Neural progenitor cell (in vitro differentiated cells): ENCODE data around the gene KCNMB2. TPM values are rescaled to one million over a fixed set of nuclear protein-coding genes. Genes with fewer than 3 reads are reported as not detected.

Source experiments
- DNase-seq: peaks from one replicate; pipeline ENCODE4 v3.0.0-alpha.2; 2016; ENCODE audit warnings: low spot score
- H2AFZ ChIP-seq: fragments of 200-600 bp; sonication (generic); replicated peaks from 2 replicates; pipeline ENCODE4 v1.6.1; 2016; ENCODE audit warnings: antibody characterized with exemption
- H3F3A ChIP-seq: fragments of 200-600 bp; sonication (generic); 2 replicates; pipeline ENCODE4 v1.6.1; 2016; ENCODE audit warnings: antibody characterized with exemption, low read depth
- H3K27ac ChIP-seq: fragments of 200-600 bp; sonication (generic); 2 replicates; pipeline ENCODE4 v1.5.1; 2016; ENCODE audit warnings: mild to moderate bottlenecking
- H3K27me3 ChIP-seq: fragments of 200-600 bp; sonication (generic); 2 replicates; pipeline ENCODE4 v1.6.1; 2016; ENCODE audit warnings: mild to moderate bottlenecking, moderate library complexity
- H3K36me3 ChIP-seq: fragments of 200-600 bp; sonication (generic); 2 replicates; pipeline ENCODE4 v1.5.1; 2016
- H3K4me1 ChIP-seq: fragments of 200-600 bp; sonication (generic); 2 replicates; pipeline ENCODE4 v1.6.1; 2016; ENCODE audit warnings: mixed run types
- H3K4me2 ChIP-seq: fragments of 200-600 bp; sonication (generic); 2 replicates; pipeline ENCODE4 v1.6.1; 2016
- H3K4me3 ChIP-seq: fragments of 200-600 bp; sonication (generic); 2 replicates; pipeline ENCODE4 v1.5.1; 2016
- H3K79me2 ChIP-seq: fragments of 200-600 bp; sonication (generic); 2 replicates; pipeline ENCODE4 v1.6.1; 2016; ENCODE audit warnings: low read depth
- H3K9ac ChIP-seq: fragments of 200-600 bp; sonication (generic); 2 replicates; pipeline ENCODE4 v1.6.1; 2016
- H3K9me3 ChIP-seq: fragments of 200-600 bp; sonication (generic); 2 replicates; pipeline ENCODE4 v1.5.1; 2016; ENCODE audit warnings: low read depth
- H4K20me1 ChIP-seq: fragments of 200-600 bp; sonication (generic); 2 replicates; pipeline ENCODE4 v1.6.1; 2016; ENCODE audit warnings: low read depth
- H3K27ac Mint-ChIP-seq: 3 replicates; pipeline ENCODE4 v1.8.0; 2021; ENCODE audit warnings: mixed read lengths
- H3K27me3 Mint-ChIP-seq: 2 replicates; pipeline ENCODE4 v1.8.0; 2022; ENCODE audit warnings: low read depth, mild to moderate bottlenecking, inconsistent platforms, moderate library complexity, mixed read lengths; ENCODE audit not compliant: insufficient read depth
- H3K36me3 Mint-ChIP-seq: 3 replicates; pipeline ENCODE4 v1.8.0; 2021; ENCODE audit warnings: mixed read lengths
- H3K4me1 Mint-ChIP-seq: 3 replicates; pipeline ENCODE4 v1.8.0; 2021; ENCODE audit warnings: mixed read lengths
- H3K4me3 Mint-ChIP-seq: 3 replicates; pipeline ENCODE4 v1.8.0; 2021; ENCODE audit warnings: mild to moderate bottlenecking, moderate library complexity, mixed read lengths
- H3K9me3 Mint-ChIP-seq: 3 replicates; pipeline ENCODE4 v1.8.0; 2020; ENCODE audit warnings: mixed read lengths
- CTCF ChIP-seq: fragments of 200-600 bp; sonication (generic); IDR thresholded peaks from 2 replicates; pipeline ENCODE4 v1.5.1; 2017; ENCODE audit warnings: antibody characterized with exemption, mild to moderate bottlenecking
- EZH2 ChIP-seq: fragments of 200-600 bp; sonication (generic); IDR thresholded peaks from 2 replicates; pipeline ENCODE4 v1.6.1; 2017; ENCODE audit warnings: antibody characterized with exemption, mild to moderate bottlenecking, moderate library complexity
- EZH2phosphoT487 ChIP-seq: fragments of 200-600 bp; sonication (generic); IDR thresholded peaks from 2 replicates; pipeline ENCODE4 v1.6.1; 2017; ENCODE audit warnings: antibody characterized with exemption
- total RNA-seq: library from RNA; depleted of rRNA; stranded (reverse); fragments of >200 nt; gene quantifications from 2 replicates; pipeline ENCODE4 v1.2.3, GENCODE V29; 2015; ENCODE audit warnings: low replicate concordance

Gene KCNMB2
- total RNA-seq, 1 donor from 2014 or later: not detected

DNA sequence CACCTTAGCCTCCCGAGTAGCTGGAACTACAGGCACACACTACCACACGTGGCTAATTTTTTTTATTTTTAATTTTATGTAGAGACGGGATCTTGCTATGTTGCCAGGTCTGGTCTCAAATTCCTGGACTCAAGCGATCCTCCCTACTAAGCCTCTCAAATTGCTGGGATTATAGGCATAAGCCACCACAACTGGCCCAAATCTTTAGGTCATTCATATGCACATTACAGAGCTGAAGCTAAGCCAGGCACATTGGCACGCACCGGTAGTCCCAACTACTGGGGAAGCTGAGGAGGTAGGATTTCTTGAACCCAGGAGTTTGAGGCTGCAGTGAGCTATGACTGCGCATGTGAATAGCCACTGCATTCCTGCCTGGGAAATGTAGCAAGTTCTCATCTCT is 269.5 kb downstream of the KCNMB2 start:
- H3K4me1 Mint-ChIP-seq: no peaks in the 10 kb centered on the region
- H3K36me3 Mint-ChIP-seq: no peaks in the 10 kb centered on the region
- no peak overlapping the region for H3K27ac ChIP-seq

GRCh38 chr3:178806651-178807050 is 270.4 kb downstream of the KCNMB2 start:
- Histone ChIP-seq H3K27me3 (no peaks in the 10 kb centered on the region), H3K4me2 (no peak overlapping the region), H3K9me3 (no peaks in the 10 kb centered on the region), H3K4me3 (no peak overlapping the region), H2AFZ (no peak overlapping the region), H3K4me1 (no peaks in the 10 kb centered on the region), H4K20me1 (no peaks in the 10 kb centered on the region), H3K27ac (no peak overlapping the region), H3K36me3 (no peaks in the 10 kb centered on the region), H3K9ac (no peak overlapping the region), H3F3A (no peaks in the 10 kb centered on the region), H3K79me2 (no peaks in the 10 kb centered on the region)
- no peak for DNase-seq
- Mint-ChIP-seq H3K9me3 (no peaks in the 10 kb centered on the region), H3K27ac (no peak overlapping the region), H3K4me3 (no peak overlapping the region), H3K27me3 (no peaks in the 10 kb centered on the region), H3K36me3 (no peaks in the 10 kb centered on the region), H3K4me1 (no peaks in the 10 kb centered on the region)
- TF ChIP-seq EZH2 (no peak), EZH2phosphoT487 (no peak), CTCF (no peak)

More for the DNA sequence above, 269.5 kb downstream of the KCNMB2 start:
- TF ChIP-seq EZH2 (no peak), CTCF (no peak), EZH2phosphoT487 (no peak)
- Histone ChIP-seq H2AFZ (no peak overlapping the region), H3K36me3 (no peaks in the 10 kb centered on the region), H3K27me3 (no peaks in the 10 kb centered on the region), H3K9ac (no peak overlapping the region), H3K9me3 (no peaks in the 10 kb centered on the region), H3K4me2 (no peak overlapping the region), H3K4me1 (no peaks in the 10 kb centered on the region), H3F3A (no peaks in the 10 kb centered on the region), H4K20me1 (no peaks in the 10 kb centered on the region), H3K79me2 (no peaks in the 10 kb centered on the region), H3K4me3 (no peak overlapping the region)
- DNase-seq: no peak
- Mint-ChIP-seq H3K27me3 (no peaks in the 10 kb centered on the region), H3K9me3 (no peaks in the 10 kb centered on the region), H3K4me3 (no peak overlapping the region), H3K27ac (no peak overlapping the region)

DNA sequence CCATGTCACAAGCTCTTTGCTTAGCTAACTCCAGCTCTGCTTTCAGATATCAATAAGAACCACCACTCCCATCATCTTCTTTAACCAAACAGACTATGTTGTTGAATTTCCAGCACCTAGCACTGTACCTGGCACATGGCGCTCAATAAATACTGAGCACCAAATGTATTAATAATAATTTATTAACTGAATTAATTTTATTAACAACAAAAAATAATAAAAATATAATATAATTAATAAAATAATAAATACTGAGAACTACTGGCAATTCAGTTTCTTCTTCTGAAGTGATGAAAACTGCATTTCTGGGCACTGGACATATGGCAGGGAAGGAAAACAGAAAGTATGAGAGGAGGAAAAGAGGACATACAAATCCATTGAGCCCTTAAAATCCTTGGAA is 271.5 kb downstream of the KCNMB2 start:
- no peaks in the 10 kb centered on the region for H3K4me1 ChIP-seq
- TF ChIP-seq CTCF (no peak), EZH2 (no peak)
- H3K36me3 Mint-ChIP-seq: no peaks in the 10 kb centered on the region
- no peak for DNase-seq
- no peak overlapping the region for H3K9ac ChIP-seq
- no peak overlapping the region for H3K4me2 ChIP-seq
- no peaks in the 10 kb centered on the region for H3K9me3 Mint-ChIP-seq
- no peaks in the 10 kb centered on the region for H3K27me3 ChIP-seq
- no peak overlapping the region for H2AFZ ChIP-seq
- no peaks in the 10 kb centered on the region for H3F3A ChIP-seq
- no peaks in the 10 kb centered on the region for H3K4me1 Mint-ChIP-seq
- H3K27me3 Mint-ChIP-seq: no peaks in the 10 kb centered on the region
- H4K20me1 ChIP-seq: no peaks in the 10 kb centered on the region
- no peaks in the 10 kb centered on the region for H3K36me3 ChIP-seq
- H3K9me3 ChIP-seq: no peaks in the 10 kb centered on the region
- H3K4me3 Mint-ChIP-seq: no peak overlapping the region
- H3K79me2 ChIP-seq: no peaks in the 10 kb centered on the region
- no peak overlapping the region for H3K27ac ChIP-seq
- no peak overlapping the region for H3K27ac Mint-ChIP-seq
- no peak overlapping the region for H3K4me3 ChIP-seq

GRCh38 chr3:178808748-178809147 is 272.5 kb downstream of the KCNMB2 start:
- Mint-ChIP-seq H3K4me3 (no peak overlapping the region), H3K4me1 (no peaks in the 10 kb centered on the region), H3K27ac (no peak overlapping the region), H3K36me3 (no peaks in the 10 kb centered on the region), H3K27me3 (no peaks in the 10 kb centered on the region), H3K9me3 (no peaks in the 10 kb centered on the region)
- Histone ChIP-seq H3K36me3 (no peaks in the 10 kb centered on the region), H3K4me1 (no peaks in the 10 kb centered on the region), H2AFZ (no peak overlapping the region), H3K27ac (no peak overlapping the region), H3K4me2 (no peak overlapping the region), H3K79me2 (no peaks in the 10 kb centered on the region), H3K9me3 (no peaks in the 10 kb centered on the region), H3F3A (no peaks in the 10 kb centered on the region), H3K27me3 (no peaks in the 10 kb centered on the region), H3K9ac (no peak overlapping the region), H4K20me1 (no peaks in the 10 kb centered on the region), H3K4me3 (no peak overlapping the region)
- TF ChIP-seq EZH2 (no peak), EZH2phosphoT487 (no peak), CTCF (no peak)
- no peak for DNase-seq
